Measurements from ENCODE around the gene TAS1R1.

- TF ChIP-seq YY1 (IDR thresholded peaks at IDR 0.05; ENCODE audit: low read depth, low read length) (no peak), EP300 (IDR thresholded peaks at IDR 0.05; ENCODE audit: borderline replicate concordance in 1 of 2, control insufficient read depth in 1 of 2, low read depth in 2 of 2, low read length in 2 of 2) (no peak), STAT3 (IDR thresholded peaks at IDR 0.05; ENCODE audit: low read depth, low read length) (no peak), ZNF384 (IDR thresholded peaks at IDR 0.05; ENCODE audit: borderline replicate concordance, low read depth, low read length) (no peak), BMI1 (IDR thresholded peaks at IDR 0.05; ENCODE audit: borderline replicate concordance) (no peak), NRF1 (conservative IDR thresholded peaks at IDR 0.05; ENCODE audit: low read depth, low read length) (no peak), CEBPB (IDR thresholded peaks at IDR 0.05; ENCODE audit: borderline replicate concordance in 1 of 2, low read depth in 2 of 2, low read length in 2 of 2) (no peak)
- TF ChIP-seq, protein P1, sequence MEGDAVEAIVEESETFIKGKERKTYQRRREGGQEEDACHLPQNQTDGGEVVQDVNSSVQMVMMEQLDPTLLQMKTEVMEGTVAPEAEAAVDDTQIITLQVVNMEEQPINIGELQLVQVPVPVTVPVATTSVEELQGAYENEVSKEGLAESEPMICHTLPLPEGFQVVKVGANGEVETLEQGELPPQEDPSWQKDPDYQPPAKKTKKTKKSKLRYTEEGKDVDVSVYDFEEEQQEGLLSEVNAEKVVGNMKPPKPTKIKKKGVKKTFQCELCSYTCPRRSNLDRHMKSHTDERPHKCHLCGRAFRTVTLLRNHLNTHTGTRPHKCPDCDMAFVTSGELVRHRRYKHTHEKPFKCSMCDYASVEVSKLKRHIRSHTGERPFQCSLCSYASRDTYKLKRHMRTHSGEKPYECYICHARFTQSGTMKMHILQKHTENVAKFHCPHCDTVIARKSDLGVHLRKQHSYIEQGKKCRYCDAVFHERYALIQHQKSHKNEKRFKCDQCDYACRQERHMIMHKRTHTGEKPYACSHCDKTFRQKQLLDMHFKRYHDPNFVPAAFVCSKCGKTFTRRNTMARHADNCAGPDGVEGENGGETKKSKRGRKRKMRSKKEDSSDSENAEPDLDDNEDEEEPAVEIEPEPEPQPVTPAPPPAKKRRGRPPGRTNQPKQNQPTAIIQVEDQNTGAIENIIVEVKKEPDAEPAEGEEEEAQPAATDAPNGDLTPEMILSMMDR (IDR thresholded peaks at IDR 0.05 in 2 of 3, conservative IDR thresholded peaks at IDR 0.05 in 1 of 3; ENCODE audit: control insufficient read depth in 2 of 3, extremely low read depth in 1 of 3, insufficient read depth in 1 of 3, low read depth in 3 of 3, low read length in 3 of 3): no peak
- TF ChIP-seq, protein P2, sequence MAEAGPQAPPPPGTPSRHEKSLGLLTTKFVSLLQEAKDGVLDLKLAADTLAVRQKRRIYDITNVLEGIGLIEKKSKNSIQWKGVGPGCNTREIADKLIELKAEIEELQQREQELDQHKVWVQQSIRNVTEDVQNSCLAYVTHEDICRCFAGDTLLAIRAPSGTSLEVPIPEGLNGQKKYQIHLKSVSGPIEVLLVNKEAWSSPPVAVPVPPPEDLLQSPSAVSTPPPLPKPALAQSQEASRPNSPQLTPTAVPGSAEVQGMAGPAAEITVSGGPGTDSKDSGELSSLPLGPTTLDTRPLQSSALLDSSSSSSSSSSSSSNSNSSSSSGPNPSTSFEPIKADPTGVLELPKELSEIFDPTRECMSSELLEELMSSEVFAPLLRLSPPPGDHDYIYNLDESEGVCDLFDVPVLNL (IDR thresholded peaks at IDR 0.05; ENCODE audit: low read depth, low read length): no peak
These were observed 44.3 kb downstream of the TAS1R1 start for GRCh38 chr1:6599141-6599975.

Data from GM12878 (cell line).